NCI-H1694 treated with DMSO at 0.1 percent for 48 hours (cell line): ENCODE measurements around the gene PDE4D.

Source experiments
- DNase-seq: peaks from one replicate; lab custom pipeline; 2025; lab: John Stamatoyannopoulos, UW

The PDE4D gene

DNA sequence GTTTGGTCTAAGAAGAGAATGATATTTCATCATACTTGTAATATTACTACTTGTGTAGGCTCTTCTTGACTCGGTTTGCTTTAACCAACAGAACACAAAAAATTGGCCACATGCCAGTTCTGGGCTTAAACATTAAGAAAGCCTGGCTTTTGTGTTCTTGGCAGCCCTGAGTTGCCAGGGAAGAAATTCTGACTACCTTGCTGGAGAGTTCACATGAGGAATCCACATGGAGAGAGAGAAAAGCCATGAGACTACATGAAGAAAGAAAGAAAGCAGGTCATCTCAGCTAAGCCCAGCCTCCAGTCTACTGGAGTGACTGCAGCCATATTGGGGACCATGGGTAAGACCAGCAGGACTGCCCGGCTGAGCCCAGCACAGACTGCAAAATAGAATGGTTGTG is 785.8 kb downstream of the PDE4D start:
- no peak for DNase-seq

DNA sequence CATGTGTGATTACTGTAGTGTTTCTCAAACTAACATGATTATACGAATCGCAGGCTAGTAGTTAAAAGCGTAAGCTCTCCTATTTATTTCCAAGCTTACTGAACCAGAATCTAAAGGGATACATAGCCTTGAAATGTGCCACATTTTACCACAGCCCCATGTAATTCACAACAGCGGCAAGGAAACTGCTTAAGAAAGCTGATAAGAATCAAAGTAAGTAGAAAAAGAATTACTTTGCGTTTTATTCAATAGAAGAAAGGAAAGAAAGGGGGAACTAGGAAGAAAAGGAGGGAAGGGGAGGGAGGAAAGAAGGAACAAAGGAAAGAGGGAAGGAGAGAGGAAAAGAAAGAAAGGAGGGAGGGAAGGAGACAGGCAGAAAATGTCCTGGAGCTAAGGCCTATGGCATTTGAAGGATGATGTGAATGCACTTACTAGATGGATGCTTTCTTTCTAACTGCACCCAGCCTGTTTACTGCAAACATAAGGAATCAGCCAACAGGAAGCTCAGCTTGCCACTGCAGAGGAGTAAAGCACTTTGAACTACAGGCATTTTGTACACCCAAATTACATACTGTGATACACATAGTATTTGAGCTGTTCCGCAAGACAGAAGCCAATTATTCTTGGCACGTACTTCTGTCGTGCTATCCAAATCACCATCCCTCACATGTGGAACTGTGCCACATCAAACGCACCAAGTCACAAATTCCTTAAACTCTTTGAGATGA is 789.0 kb downstream of the PDE4D start:
- DNase-seq = no peak

DNA sequence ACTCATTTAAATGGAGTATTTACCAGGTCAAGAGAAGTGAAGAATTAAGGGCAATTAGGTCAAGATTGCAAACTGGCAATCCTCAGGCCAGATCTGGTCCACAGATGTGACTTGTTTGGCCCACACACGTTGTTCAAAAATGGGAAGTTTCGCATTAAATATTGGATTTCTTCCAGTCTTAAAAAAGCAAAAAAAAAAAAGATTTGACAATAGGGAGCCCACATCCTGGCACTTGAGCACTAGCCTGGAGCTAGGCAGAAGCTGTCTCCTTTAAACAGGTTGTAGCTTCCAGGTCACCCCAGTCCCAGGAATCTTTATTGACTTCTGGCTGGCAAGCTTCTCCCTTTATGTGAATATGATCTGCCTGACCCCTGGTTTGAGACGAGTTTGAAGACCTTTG is 790.2 kb downstream of the PDE4D start:
- no peak for DNase-seq

DNA sequence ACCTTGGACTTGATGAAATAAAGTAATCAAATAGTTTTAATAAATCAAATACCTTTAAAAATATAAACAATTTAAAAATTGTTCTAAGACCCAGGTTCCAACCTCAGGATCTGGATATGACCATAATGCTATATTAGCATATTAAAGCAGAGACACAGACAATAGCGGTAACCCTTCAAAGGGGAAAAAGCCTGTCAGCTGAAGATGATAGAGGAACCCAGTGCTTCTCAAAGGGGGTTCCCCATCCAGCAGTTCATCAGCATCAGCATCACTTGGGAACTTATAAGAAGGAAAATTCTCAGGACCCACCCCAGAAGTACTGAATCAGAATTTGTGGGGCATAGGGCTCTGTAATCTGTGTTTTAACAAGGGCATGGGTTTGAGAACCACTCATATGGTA is 791.1 kb downstream of the PDE4D start:
- no peak for DNase-seq

DNA sequence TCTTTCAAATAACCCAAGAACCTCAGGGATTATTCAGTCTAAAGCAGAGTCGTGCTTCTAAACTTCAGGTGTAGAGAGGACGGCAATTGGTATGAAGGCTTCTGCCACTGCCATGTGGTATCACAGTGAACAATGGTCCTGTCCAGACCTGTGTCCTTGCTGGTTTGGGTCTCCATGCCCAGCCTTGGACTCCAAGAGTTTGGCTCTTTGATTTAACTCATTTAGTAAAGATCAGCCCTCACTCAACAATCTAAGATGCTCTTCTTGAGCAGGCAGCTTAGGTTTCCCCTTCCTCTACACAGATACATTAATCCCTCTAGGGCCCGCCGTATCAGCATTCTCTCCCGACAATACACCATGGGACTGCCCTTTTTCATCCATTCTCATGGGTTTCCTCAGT is 792.7 kb downstream of the PDE4D start:
- DNase-seq = no peak

DNA sequence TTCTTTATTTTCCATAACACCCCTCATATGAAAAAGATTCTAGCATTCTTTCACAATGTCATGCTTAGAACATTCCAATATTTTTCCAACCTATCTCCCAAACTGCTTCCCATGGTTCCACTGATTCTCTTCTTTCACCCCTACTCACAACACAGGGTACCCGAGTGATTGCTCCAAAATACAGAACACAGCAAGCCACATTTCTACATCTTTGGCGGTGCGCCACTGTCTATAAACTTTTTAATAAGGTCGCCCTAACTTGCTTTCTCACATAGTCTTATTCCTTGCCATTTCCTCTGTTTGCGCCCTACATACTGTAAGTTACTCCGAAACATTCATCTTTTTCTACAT is 793.6 kb downstream of the PDE4D start:
- no peak for DNase-seq

DNA sequence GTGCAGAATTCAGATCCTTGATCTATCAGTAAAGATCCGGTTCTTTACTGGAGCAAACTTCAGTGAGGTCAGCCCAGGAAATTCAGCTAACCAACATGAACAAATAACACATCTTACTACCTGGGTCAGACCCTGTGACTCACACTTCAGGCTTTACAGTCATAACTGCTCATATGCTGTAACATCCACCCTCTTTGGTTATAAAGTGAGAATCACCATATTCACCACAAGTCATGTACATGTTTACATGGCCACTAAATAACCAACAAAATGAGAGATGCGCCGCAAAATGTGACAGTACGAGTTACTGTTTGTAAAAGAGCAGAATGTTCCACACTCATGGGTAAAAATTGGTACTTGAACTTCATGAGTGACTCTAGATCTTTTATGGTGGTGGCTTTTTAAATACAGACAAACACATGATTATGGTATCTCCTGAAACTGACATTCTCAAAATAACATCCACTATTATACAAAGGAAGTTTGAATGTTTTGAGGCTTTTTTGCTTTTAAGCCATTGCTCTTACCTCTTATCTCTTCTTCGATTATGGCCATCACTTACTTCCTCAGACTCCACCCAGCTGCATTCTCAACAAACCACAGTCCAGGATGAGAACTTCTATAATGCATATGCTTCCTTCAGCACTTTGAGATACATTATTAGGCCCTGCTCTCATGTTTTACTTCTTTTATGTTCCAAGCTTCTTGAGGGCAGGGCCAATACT is 794.1 kb downstream of the PDE4D start:
- DNase-seq = no peak

DNA sequence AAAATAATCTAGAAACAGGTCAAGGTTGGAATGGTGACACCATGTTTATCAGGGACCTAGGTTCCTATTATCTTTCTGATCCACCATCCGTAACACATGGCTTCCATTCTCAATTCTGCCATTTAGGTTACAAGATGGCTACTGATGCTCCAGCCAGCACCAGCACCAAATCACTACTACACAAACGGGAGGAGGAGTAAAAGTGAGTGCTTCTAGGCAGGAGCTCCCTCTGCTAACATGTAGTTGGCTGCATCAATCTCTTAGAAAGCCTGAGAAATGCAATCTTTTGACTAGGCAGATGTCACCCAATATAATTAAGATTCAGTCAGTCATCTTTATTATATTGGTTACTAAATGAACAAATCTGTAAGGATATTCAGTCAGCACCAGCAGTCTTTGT is 794.8 kb downstream of the PDE4D start:
- no peak for DNase-seq

DNA sequence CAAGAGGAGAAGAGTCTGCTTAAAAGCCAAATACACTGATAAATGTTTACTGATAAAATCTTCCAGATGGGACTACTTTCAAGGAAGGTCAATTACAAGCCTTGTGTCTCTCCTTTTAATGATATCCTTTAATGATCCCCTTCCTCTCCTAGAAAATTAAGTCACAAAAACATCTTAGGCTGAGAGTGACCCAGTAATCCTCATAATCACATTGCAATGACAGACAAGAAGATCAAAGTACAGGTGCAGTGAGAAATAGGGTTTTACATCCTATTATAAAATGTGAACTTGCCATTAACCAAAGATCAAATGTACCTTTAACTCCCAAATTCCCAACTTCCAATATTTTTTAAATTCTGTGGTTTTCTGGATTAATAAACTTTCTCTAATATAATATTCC is 795.8 kb downstream of the PDE4D start:
- DNase-seq = no peak

DNA sequence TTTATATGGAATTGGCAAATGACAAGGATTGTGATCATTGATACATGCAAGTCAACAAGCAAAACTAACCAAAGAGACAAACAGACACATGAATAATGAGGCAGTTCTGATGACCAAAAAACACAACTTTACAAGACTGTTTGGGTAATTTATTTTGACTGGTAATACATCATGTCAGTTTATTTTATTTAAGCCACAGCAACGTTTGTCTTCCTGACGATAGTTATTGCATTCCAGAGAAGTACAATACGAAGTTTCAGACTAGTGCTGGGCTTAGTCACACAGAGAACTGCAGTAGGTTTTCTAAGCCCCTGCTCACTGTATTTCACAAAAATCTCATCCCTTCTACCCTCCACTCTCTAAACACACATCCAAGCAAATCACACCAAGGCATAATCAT is 796.4 kb downstream of the PDE4D start:
- DNase-seq = no peak

DNA sequence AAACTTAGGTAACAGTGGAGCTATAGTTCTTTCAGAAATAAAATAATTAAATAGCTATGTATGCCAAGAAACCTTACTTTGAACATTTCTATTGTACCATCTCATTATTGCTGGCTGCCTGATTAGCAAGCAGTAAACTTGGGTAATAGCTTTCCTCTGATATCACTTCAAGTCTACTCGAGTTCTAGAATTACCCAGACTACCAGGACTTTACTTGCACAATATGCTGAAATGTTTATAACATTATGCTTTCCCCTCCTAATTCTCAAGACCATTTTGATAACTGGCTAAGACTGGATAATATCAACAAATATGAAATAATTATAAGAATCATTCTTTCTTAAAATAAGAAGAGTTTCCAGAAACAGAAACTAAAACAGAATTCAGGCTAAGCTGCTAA is 798.0 kb downstream of the PDE4D start:
- no peak for DNase-seq

DNA sequence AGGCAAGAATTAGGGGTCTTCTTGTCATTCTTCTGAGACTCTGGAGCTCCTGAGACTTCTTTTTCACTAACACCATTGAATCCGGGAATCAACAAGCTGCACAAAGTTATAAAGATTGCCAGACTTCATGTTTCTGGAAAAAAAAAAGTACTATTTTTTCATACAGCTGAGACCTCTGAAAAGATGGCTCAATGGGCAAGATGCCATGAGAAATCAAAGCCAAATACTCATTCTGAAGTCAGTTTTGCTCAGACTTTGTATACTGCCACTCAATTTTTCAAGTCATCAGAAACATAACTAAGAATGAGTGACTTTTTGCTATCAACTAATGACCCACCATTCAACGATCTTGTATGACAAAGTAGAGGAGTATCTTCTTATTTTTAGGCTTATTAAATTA is 798.7 kb downstream of the PDE4D start:
- no peak for DNase-seq

DNA sequence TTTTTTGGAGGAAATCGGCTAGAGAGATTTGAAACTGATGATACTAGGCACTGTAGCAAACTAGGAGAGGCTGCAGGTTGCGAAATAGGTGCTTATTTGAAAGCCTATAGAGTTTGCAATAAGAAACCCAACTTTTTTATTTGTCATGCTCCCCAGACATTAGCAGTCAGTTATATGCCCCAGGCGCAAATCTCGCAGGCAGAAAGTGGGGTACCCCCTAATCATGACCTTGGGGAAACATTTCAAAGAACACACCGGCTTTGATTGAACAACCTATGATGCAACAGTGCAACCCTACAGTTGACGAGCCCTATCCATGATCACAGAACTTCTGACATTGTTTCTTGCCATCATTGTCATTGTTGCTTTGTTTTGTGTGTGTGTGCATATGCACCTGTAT is 800.2 kb downstream of the PDE4D start:
- DNase-seq = no peak

DNA sequence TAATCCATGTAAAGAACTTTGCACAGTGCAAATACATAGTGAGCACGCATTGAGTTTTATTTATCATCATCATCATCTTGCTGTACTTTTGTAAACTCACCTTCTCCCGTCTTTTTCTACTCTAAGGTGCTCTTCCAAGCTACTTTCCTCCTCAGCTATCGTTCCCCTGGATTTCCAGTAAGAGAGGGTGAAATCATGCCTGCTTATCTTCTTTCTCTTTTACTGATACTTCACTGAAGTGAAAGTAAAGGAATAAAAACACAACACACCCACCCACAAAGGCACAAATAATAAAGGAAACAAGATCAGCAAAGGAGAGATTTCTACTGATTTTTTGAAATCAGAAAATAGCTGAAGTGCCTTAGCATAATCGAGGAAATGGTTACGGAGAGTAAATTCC is 800.8 kb downstream of the PDE4D start:
- no peak for DNase-seq

DNA sequence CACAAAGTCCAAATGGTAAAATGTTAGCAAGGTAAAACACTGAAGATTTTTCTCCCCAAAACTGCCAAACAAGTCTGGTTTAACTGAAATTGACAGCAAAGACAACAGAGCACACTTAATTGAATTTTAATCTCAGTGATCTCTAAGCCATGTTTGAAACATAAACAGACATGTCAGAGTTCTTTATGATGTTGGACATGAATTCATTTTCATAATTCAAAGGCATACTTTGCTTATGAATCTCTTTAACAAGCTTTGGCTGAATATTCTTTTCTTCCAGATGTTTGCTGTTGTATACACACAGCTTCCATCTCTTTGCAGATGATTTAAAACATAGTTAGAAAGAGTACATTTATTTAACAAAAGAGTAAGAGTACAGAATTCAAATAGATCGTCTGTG is 801.6 kb downstream of the PDE4D start:
- no peak for DNase-seq

DNA sequence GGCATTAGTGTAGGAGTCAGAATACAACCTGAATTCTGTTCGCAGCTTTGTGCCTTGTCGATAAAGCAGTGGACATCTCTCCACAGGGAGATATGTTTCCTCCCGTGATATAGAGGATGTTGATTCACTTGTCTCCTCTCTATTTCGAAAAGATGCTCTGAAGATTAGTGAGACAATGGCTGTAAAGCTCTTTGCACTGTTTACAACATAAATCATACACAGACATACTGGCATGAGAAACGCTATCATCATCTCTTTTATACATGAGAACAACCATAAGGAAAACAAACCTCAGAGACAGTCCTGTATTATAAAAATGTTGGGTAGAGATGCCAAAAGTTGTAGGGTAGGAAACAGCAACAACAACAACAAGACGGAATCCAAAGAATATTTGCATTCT is 803.2 kb downstream of the PDE4D start:
- DNase-seq = no peak

DNA sequence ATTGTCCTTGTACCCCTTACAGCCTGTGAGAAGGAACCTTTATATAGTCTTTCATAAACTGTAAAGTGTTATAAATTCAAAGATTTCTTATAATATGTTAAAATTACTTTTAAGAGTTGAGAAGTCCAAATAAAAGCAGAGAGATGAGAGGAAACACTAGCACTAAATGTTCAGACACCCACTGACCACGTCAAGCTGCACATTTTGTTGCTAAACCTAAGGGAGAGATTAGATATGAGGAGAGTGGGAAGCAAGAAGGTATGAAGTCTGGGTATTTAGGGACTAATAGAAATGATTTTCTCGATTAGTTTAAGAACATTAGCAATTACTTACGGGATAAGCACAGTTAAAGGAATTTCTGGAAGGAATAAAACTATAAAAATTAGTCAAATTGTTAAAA is 803.8 kb downstream of the PDE4D start:
- no peak for DNase-seq

DNA sequence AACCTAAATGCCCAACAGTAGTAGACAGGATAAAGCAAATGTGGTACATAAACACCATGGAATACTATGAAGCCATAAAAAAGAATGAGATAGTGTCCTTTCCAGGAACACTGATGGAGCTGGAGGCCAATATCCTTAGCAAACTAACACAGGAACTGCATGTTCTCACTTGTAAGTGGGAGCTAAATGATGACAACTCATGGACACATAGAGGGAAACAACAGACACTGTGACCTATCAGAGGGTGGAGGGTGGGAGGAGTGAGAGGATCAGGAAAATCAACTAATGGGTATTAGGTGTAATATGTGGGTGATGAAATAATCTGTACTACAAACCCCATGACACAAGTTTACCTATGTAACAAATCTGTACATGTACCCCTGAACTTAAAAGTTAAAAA is 805.0 kb downstream of the PDE4D start:
- DNase-seq = no peak

DNA sequence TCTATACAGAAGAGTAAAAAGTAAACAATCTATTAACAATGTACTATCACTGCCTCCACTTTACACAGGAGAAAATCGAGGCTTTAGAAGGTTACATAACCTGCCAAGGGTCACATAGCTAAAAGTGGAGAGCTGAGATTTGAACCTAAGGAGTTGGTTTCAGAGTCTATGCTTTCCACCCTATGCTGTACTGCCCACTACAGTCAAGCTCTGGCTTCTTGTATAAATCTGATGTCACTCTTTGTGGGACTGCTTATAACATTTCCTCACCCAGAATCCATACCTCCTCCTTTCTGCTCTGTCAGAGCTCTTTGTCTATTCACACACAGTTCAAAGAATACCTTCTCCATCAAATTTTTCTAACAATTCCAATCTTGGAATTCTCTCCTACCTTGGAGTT is 807.5 kb downstream of the PDE4D start:
- no peak for DNase-seq

DNA sequence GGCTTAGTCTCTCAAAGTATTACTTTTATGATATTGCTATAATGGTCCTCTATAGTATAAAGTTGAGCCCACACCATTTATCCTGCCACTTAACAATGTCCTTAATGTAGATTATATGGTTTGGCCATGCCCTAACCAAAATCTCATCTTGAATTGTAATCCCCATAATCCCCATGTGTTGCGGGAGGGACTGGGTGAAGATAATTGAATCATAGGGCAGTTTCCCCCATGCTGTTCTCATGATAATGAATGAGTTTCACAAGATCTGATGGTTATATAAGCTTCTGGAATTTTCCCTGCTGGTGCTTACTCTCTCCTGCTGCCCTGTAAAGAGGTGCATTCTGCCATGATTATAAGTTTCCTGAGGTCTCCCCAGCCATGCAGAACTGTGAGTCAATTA is 811.8 kb downstream of the PDE4D start:
- no peak for DNase-seq

DNA sequence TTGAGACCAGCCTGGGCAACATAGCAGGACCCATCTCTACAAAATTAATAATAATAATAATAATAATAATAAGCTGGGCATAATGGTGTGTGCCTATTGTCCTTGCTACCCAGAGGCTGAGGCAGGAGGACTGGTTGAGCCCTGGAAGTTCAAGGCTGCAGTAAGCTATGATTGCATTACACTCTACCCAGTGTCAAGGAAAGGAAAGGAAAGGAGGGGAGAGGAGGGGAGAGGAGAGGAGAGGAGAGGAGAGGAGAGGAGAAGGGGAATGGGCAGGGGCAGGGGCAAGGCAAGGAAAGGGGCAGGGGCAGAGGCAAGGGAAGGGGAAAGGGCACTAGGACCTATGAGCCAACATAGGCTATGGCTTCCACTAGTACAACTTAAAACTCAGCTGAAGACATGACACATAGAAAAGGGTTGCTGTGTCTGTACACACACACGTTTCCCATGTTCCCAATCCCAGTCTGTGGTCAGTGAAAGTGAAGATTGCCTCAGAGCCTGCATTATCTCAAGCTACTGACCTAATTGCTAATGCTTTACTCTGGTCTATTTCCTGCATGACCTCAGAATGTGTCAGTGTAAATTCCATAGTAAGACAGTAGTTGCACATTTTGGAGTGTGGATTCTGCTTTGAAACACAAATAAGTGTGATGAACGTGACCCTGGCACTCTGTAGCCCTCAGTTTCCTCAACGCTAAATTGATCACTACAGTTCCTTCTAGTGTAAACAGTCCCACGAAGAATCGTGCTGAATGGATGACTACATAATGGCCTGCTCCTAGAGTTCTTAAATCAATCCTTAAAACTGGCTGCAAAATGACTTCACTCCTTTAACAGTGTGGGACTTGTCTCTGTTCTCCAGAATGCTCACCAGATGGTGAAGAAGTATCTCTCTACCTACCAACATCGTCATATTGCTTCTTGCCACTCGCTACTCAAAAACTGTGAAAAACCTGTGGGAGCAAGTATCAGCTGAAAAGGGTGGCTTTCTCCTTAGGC is 813.6 kb downstream of the PDE4D start:
- no peak for DNase-seq

DNA sequence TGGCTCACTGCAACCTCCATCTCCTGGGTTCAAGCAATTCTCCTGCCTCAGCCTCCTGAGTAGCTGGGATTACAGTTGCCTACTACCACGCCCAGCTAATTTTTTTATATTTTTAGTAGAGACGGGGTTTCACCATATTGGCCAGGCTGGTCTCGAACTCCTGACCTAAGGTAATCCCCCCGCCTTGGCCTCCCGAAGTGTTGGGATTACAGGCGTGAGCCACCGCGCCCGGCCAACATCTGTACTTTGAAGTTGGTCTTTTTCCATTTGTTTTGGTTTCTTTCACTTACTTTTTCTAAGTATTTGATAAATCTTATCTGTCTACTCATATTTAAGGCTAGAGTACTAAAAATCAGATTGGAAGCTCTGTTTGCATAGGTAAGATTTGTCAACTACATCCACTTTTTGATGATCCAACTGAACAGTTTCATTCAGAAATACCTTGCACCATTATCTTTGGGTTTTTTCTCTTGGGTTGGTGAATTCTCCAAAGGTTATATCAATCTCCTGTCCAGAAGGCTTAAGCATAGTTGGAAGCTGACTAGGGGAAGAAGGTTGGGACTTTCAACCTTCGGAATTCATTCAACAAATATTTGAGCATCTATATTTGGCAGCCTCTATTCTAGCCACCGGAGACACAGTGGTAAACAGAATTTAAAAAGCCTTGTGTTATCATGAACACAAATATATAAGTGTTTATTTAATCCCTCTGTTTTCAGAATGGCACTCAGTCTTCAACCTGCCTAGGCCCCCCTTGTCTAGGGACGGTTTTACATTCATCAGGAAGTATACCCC is 821.6 kb downstream of the PDE4D start:
- no peak for DNase-seq
